Measurements from ENCODE around the gene TMEM126A. TPM values are rescaled to one million over a fixed set of nuclear protein-coding genes. Genes with fewer than 3 reads are reported as not detected.
A peak's percentile ranks its signal among the peaks of the same experiment; 100 is the strongest.
"Not testable (repeated sequence)": the region's sequence is repeated elsewhere in the genome, so short reads cannot be mapped to it uniquely, and the experiment has no call there.

The TMEM126A gene
- 50.4 and 53.2 TPM in 2 replicates for total RNA-seq (2014; rRNA removed; shearing (Covaris generic))
- polyA plus RNA-seq (2015; cell fraction: cytosol; rRNA removed), result 17.3 and 20.9 TPM in 2 replicates
- polyA plus RNA-seq (2015; cell fraction: nucleus; rRNA removed), result 7.8 and 15.2 TPM in 2 replicates

DNA sequence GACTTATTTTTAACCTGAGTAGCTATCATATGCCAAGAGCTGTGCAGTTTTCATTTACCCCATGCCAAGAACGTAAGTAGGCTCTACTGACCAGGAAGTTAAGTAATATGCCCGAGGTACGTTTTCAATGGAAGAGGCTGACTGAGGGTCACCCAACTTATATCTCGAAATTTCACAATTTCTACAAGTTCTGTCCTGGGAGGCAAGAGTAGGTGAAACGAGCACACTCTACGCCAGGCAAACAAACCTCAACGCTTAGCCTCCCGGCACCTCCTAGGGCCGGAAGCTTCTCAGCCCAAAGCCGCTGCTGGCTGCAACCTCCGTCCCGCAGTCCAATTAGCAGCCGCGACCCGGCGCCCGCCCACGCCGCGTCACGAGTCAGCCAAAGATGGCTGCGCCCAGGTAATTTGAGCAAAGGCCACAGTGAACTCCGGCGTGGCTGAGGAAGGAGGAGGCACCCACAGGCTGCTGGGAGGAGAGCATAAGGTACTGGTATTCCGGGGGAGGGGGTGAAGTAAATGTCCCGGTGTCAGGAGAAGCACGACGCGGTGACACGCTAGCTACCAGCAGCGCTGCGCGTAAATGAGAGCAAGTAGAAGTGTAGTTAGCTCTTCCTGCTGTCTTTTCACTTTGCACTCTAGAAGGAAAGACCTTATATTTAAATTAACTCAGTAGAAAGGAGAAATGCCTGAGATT, at the start of gene TMEM126A:
TSS of gene TMEM126A (plus strand) at position 364 of the 696 bp plus-strand sequence. CDS start 2,289 bp downstream, outside the sequence.
- DNase-seq (ENCODE audit: low read depth, low spot score), result peak; percentile 80
- in situ Hi-C loops (cut with HindIII; ENCODE audit: low pct_unique_long_range_greater_than_20kb, low sequenced_read_pairs), result no loop called here

GRCh38 chr11:85599083-85599482, 48.7 kb upstream of the TMEM126A start:
- DNase-seq (ENCODE audit: low read depth, low spot score), result no peak
- in situ Hi-C loops (cut with HindIII; ENCODE audit: low pct_unique_long_range_greater_than_20kb, low sequenced_read_pairs), result no loop called here

DNA sequence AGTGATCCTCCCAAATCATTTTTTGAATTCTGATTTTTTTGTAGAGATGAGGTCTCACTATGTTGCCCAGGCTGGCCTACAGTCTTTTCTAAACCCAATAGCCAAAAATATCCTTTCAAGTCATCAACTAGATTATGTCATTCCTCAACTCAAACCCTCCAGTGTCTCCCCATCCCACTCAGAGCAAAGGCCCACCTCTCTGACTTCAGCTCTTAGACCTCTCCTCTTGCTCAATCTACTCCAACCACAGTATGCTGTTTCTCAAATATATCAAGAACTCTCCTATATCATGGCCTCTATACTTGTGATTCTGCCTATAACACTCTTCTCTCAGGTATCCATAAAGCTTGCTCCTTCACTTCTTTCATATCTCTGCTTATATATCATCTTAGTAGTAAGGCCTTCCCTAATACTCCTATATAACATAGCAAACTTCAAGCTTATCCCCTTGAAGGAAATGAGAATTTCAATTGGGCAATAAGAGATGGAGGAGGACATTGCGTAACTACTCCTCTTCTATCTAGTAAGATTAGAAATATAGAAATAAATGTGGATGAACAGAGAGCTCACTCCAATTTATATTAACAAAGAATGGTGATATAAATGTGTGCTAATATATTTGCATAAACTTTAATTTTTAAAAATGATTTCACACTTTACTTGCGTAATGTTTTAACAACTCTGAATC, 45.1 kb upstream of the TMEM126A start:
- no peak for DNase-seq (ENCODE audit: low read depth, low spot score)
- in situ Hi-C loops (cut with HindIII; ENCODE audit: low pct_unique_long_range_greater_than_20kb, low sequenced_read_pairs), result no loop called here

DNA sequence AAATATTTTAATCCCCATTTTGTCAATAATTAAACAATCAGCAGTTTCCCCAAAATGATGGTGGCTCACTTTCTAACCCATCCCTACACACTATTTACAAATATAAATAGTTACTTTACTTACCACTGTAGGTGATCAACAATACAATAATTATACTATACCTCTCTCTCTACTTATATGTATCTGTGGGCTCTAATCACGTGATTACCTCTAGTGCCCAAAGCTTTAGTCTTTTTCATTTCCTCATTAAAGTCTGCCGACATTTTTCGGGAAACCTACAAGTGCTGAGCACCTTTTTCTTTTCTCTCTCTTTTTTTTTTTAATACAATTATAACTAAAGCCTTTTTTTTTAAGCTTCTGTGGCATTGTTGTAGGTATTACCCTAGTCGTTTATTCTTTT, 44.5 kb upstream of the TMEM126A start:
- in situ Hi-C loops (cut with HindIII; ENCODE audit: low pct_unique_long_range_greater_than_20kb, low sequenced_read_pairs), result no loop called here
- no peak for DNase-seq (ENCODE audit: low read depth, low spot score)

GRCh38 chr11:85606237-85606636, 41.5 kb upstream of the TMEM126A start:
- in situ Hi-C loops (cut with HindIII; ENCODE audit: low pct_unique_long_range_greater_than_20kb, low sequenced_read_pairs); DNase-seq (ENCODE audit: low read depth, low spot score): not testable (repeated sequence)

- in situ Hi-C loops (cut with HindIII; ENCODE audit: low pct_unique_long_range_greater_than_20kb, low sequenced_read_pairs); DNase-seq (ENCODE audit: low read depth, low spot score): not testable (repeated sequence)
Observed at GRCh38 chr11:85608621-85609020, 39.1 kb upstream of the TMEM126A start.

DNA sequence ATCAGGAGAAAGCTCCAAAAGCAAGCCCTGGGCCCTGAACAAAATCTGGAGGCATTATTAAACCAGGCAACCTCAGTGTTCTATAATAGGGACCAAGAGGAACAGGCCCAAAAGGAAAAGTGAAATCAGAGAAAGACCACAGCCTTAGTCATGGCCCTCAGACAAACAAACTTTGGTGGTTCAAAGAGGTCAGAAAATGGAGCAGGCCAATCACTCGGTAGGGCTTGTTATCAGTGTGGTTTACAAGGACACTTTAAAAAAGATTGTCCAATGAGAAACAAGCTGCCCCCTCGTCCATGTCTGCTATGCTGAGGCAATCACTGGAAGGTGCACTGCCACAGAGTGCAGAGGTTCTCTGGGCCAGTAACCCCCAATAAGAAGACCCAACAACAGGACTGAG, 38.5 kb upstream of the TMEM126A start:
- DNase-seq (ENCODE audit: low read depth, low spot score); in situ Hi-C loops (cut with HindIII; ENCODE audit: low pct_unique_long_range_greater_than_20kb, low sequenced_read_pairs): not testable (repeated sequence)

- DNase-seq (ENCODE audit: low read depth, low spot score); in situ Hi-C loops (cut with HindIII; ENCODE audit: low pct_unique_long_range_greater_than_20kb, low sequenced_read_pairs): not testable (repeated sequence)
Observed at GRCh38 chr11:85611643-85612042, 36.1 kb upstream of the TMEM126A start.

- in situ Hi-C loops (cut with HindIII; ENCODE audit: low pct_unique_long_range_greater_than_20kb, low sequenced_read_pairs), result no loop called here
- no peak for DNase-seq (ENCODE audit: low read depth, low spot score)
Observed at GRCh38 chr11:85619499-85619898, 28.3 kb upstream of the TMEM126A start.

DNA sequence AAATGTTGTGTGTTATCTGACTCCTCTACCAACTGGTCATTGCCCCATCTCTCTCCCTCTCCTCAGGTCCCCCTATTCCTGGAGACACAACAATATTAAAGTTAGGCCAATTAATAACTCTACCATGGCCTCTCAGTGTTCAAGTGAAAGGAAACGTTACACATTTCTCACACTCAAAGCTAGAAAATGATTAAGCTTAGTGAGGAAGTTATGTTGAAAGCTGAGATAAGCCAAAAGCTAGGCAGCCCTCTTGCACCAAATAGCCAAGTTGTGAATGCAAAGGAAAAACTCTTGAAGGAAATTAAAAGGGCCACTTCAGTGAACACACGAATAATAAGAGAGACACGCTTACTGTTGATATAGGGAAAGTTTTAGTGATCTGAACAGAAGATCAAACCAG, 27.5 kb upstream of the TMEM126A start:
- DNase-seq (ENCODE audit: low read depth, low spot score), result no peak
- in situ Hi-C loops (cut with HindIII; ENCODE audit: low pct_unique_long_range_greater_than_20kb, low sequenced_read_pairs), result no loop called here

- DNase-seq (ENCODE audit: low read depth, low spot score), result no peak
- in situ Hi-C loops (cut with HindIII; ENCODE audit: low pct_unique_long_range_greater_than_20kb, low sequenced_read_pairs), result no loop called here
Observed at GRCh38 chr11:85626496-85626895, 21.3 kb upstream of the TMEM126A start.

- in situ Hi-C loops (cut with HindIII; ENCODE audit: low pct_unique_long_range_greater_than_20kb, low sequenced_read_pairs), result no loop called here
- DNase-seq (ENCODE audit: low read depth, low spot score), result peak; percentile 12
Observed at GRCh38 chr11:85627332-85627997, 20.3 kb upstream of the TMEM126A start, which contains the start of gene DLG2. TSS of gene DLG2 (minus strand) at chr11:85627344.

DNA sequence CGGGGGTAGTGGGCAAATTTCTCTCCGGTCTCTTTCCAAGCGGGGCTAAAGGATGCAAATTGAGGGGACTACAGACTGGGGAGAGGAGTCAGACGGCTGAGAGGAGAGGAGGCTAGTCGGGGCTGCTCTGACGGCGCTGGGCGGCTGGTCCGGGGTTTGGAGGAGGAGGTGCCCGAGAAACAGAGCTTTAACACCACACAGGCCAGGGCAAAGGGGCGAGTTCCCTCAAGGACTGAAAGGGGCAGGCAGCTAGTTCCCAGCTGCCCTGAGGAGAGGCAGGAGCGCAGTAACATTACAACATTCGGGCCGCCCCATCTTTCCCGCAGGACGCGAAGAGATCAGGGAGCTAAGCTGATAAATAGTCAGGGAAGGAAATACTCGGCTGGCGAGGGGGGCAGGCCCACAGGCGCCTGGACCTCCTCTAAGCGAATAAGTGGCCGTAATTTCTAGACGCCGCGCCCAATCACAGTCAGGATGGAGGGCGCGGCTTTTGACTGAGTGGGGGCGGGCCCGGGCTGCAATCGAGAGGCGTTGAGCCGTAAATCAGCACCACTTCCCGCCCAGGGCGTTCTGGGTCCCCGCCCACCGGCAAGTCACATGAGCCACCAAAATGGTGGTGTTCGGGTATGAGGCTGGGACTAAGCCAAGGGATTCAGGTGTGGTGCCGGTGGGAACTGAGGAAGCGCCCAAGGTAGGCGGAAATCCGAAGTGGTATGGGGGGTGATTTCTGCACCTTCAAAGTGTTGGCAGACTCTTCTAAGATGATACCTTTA, 19.6 kb upstream of the TMEM126A start, which contains the start of gene TMEM126B:
TSS of gene TMEM126B (plus strand) at position 596 of the 773 bp plus-strand sequence. CDS start at position 611, 15 bp downstream.
- in situ Hi-C loops (cut with HindIII; ENCODE audit: low pct_unique_long_range_greater_than_20kb, low sequenced_read_pairs), result no loop called here
- peak; percentile 95 for DNase-seq (ENCODE audit: low read depth, low spot score)

- DNase-seq (ENCODE audit: low read depth, low spot score), result no peak
- in situ Hi-C loops (cut with HindIII; ENCODE audit: low pct_unique_long_range_greater_than_20kb, low sequenced_read_pairs), result no loop called here
Observed at GRCh38 chr11:85628771-85629341, 18.9 kb upstream of the TMEM126A start.

- in situ Hi-C loops (cut with HindIII; ENCODE audit: low pct_unique_long_range_greater_than_20kb, low sequenced_read_pairs), result no loop called here
- DNase-seq (ENCODE audit: low read depth, low spot score), result no peak
Observed at GRCh38 chr11:85634747-85635146, 13.0 kb upstream of the TMEM126A start.

DNA sequence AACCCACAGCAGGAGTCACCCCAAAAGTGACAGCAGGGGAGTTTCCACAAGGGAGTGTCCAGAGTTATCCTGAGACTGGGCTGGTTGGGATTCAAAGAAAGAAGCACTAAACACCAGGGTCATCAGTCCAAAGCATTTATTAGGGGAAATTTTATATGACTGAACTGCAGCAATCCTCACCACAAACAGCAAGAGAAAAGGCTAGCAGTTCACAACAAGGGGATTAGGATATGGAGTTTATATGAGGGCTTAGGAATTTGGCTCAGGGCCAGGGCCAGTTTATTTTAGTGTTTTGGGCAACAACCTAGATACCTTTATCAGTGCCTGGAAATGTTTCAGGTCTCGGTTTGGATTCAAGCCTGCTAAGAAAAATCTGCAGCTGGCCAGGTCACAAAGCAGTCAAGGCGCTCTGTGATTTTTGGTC, 4.6 kb upstream of the TMEM126A start:
- DNase-seq (ENCODE audit: low read depth, low spot score), result no peak
- in situ Hi-C loops (cut with HindIII; ENCODE audit: low pct_unique_long_range_greater_than_20kb, low sequenced_read_pairs), result no loop called here

GRCh38 chr11:85647078-85647477, 689 bp upstream of the TMEM126A start:
- no peak for DNase-seq (ENCODE audit: low read depth, low spot score)
- in situ Hi-C loops (cut with HindIII; ENCODE audit: low pct_unique_long_range_greater_than_20kb, low sequenced_read_pairs), result no loop called here
